Measurements from ENCODE around the gene EIF5B. TPM values are rescaled to one million over a fixed set of nuclear protein-coding genes. Genes with fewer than 3 reads are reported as not detected.
A peak's percentile ranks its signal among the peaks of the same experiment; 100 is the strongest.
"Not testable (repeated sequence)": the region's sequence is repeated elsewhere in the genome, so short reads cannot be mapped to it uniquely, and the experiment has no call there.

EIF5B gene, protein sequence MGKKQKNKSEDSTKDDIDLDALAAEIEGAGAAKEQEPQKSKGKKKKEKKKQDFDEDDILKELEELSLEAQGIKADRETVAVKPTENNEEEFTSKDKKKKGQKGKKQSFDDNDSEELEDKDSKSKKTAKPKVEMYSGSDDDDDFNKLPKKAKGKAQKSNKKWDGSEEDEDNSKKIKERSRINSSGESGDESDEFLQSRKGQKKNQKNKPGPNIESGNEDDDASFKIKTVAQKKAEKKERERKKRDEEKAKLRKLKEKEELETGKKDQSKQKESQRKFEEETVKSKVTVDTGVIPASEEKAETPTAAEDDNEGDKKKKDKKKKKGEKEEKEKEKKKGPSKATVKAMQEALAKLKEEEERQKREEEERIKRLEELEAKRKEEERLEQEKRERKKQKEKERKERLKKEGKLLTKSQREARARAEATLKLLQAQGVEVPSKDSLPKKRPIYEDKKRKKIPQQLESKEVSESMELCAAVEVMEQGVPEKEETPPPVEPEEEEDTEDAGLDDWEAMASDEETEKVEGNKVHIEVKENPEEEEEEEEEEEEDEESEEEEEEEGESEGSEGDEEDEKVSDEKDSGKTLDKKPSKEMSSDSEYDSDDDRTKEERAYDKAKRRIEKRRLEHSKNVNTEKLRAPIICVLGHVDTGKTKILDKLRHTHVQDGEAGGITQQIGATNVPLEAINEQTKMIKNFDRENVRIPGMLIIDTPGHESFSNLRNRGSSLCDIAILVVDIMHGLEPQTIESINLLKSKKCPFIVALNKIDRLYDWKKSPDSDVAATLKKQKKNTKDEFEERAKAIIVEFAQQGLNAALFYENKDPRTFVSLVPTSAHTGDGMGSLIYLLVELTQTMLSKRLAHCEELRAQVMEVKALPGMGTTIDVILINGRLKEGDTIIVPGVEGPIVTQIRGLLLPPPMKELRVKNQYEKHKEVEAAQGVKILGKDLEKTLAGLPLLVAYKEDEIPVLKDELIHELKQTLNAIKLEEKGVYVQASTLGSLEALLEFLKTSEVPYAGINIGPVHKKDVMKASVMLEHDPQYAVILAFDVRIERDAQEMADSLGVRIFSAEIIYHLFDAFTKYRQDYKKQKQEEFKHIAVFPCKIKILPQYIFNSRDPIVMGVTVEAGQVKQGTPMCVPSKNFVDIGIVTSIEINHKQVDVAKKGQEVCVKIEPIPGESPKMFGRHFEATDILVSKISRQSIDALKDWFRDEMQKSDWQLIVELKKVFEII
- 87.0 TPM for total RNA-seq
- long read RNA-seq, full-length matches to known transcripts: 11 of 118 reads
- long read RNA-seq, partial matches to known transcripts: 98 of 118 reads
- long read RNA-seq, other reads (novel, unspliced or antisense): 9 of 118 reads

DNA sequence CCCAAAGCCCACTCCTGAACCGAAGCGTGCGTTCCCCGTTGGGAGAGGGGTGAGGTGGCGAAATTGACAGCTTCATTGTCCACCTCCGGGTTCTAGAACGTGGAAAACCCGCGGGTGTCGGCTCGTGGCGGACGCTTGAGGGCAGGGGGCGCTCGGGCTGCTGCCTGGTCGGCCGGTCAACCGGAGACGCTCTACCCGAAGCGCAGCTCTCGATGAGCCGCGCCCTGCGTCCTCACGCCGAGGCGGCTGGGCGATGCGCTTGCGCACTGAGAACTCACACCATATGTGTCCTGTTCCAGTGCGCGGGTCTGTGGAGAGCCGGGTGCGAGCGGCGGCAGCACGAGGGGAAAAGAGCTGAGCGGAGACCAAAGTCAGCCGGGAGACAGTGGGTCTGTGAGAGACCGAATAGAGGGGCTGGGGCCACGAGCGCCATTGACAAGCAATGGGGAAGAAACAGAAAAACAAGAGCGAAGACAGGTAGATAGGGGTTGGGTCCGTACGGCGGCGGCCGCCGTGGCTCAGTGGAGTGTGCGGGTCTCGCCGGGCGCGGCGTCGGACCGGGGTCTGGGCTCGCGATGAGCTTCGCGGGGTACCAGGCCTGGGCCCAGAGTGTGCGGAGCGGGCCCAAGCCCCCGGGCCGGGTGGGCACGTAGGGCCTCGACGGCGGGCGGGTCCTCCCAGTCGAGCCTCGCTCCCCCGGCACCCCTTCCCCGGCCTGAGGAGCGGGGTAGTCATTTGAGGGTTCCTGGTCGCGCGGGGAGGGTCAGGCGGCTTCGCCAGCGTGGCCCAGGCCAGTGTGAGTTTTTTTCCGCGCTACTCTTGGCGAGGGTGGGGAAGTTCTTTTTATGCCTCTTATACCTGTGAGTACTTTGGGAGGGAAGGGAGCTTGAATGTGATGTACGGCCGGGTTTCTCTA lies at the start of gene EIF5B:
TSS of gene EIF5B (plus strand) at position 277 of the 916 bp plus-strand sequence. CDS start at position 443, 166 bp downstream.
- H3K27ac ChIP-seq (replicated peaks): peak within 1 kb of the TSS; percentile 96
- H3K4me3 ChIP-seq: peak within 1 kb of the TSS; percentile 92
- H3K4me1 ChIP-seq: peaks cover 79% of the 10 kb centered on the region
- DNase-seq: peak; percentile 98
- no peaks in the 10 kb centered on the region for H3K27me3 ChIP-seq (ENCODE audit: low read depth)
- TF ChIP-seq, protein P1, sequence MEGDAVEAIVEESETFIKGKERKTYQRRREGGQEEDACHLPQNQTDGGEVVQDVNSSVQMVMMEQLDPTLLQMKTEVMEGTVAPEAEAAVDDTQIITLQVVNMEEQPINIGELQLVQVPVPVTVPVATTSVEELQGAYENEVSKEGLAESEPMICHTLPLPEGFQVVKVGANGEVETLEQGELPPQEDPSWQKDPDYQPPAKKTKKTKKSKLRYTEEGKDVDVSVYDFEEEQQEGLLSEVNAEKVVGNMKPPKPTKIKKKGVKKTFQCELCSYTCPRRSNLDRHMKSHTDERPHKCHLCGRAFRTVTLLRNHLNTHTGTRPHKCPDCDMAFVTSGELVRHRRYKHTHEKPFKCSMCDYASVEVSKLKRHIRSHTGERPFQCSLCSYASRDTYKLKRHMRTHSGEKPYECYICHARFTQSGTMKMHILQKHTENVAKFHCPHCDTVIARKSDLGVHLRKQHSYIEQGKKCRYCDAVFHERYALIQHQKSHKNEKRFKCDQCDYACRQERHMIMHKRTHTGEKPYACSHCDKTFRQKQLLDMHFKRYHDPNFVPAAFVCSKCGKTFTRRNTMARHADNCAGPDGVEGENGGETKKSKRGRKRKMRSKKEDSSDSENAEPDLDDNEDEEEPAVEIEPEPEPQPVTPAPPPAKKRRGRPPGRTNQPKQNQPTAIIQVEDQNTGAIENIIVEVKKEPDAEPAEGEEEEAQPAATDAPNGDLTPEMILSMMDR (IDR thresholded peaks at IDR 0.05; ENCODE audit: borderline replicate concordance): peak; percentile 74
- intact Hi-C loops (cut with micrococcal nuclease): no loop called here
- peaks cover 10% of the 10 kb centered on the region for H3K36me3 ChIP-seq
- H3K9me3 ChIP-seq (replicated peaks): no peaks in the 10 kb centered on the region

DNA sequence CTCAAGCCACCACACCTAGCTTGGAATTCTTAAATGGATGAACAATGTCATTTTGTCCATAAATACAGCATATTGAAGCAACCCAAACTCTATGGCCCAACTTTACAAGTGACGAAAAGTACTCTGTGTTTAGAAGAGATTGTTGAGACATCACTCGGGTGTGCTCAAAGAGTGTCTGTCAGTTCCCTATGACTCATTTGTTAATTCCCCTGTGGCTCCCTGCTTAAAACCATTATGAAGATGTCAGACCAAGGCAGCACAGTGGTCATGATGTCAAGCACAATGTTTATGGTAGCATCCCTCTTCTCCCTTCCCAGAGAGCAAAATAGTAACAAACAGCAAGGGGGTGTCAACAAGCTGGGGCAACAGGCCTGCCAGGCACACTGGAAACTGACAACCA lies 39.2 kb upstream of the EIF5B start:
- TF ChIP-seq, protein P1 (IDR thresholded peaks at IDR 0.05; ENCODE audit: borderline replicate concordance): no peak
- Histone ChIP-seq H3K4me3 (no peak overlapping the region), H3K27me3 (ENCODE audit: low read depth) (no peaks in the 10 kb centered on the region), H3K4me1 (no peaks in the 10 kb centered on the region), H3K9me3 (replicated peaks) (no peaks in the 10 kb centered on the region), H3K36me3 (peaks cover 11% of the 10 kb centered on the region), H3K27ac (replicated peaks) (no peak overlapping the region)
- DNase-seq: no peak
- intact Hi-C loops (cut with micrococcal nuclease): no loop called here

DNA sequence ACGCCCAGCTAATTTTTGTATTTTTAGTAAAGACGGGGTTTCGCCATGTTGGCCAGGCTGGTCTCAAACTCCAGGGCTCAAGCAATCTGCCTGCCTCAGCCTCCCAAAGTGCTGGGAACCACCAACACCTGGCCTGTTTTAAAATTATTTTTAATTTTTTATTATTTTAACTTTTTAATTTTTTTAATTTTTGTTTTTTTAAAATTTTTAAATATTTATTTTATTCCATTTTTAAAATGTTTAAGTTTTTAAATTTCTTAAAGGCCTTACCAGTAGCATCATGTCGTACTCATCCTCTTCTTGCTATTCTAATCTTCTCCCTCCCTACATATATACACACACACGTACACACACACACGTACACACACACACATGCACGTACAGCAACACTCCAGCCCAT lies 37.6 kb upstream of the EIF5B start:
- H3K4me3 ChIP-seq: no peak overlapping the region
- no peaks in the 10 kb centered on the region for H3K27me3 ChIP-seq (ENCODE audit: low read depth)
- intact Hi-C loops (cut with micrococcal nuclease): no loop called here
- no peak for DNase-seq
- H3K4me1 ChIP-seq: no peaks in the 10 kb centered on the region
- no peak overlapping the region for H3K27ac ChIP-seq (replicated peaks)
- no peaks in the 10 kb centered on the region for H3K9me3 ChIP-seq (replicated peaks)
- TF ChIP-seq, protein P1 (IDR thresholded peaks at IDR 0.05; ENCODE audit: borderline replicate concordance): no peak
- H3K36me3 ChIP-seq: peaks cover 17% of the 10 kb centered on the region

DNA sequence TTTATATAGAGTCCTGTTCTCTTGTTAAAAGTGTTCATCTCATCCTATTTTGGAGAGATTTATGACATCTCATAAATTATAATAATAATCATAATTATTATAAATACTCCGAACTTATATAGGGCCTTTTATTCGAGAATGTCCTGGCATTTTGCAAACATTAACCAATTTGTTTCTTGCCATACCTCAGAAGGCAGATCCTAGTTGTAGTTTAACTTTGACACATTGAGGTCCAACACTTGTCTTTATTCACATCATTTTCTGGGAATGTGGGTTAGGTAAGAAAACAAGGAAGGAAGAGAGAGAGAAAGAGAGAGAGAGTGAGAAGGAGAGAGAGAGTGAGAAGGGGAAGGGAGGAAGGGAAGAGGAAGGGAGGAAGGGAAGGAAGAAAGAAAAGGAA lies 36.1 kb upstream of the EIF5B start, which contains the start of gene LYG1:
TSS of gene LYG1 (minus strand) at position 101 of the 400 bp plus-strand sequence. CDS start 5,527 bp downstream, outside the sequence.
- H3K4me3 ChIP-seq; H3K9me3 ChIP-seq (replicated peaks); intact Hi-C loops (cut with micrococcal nuclease); H3K27ac ChIP-seq (replicated peaks); H3K27me3 ChIP-seq (ENCODE audit: low read depth); DNase-seq; H3K4me1 ChIP-seq: not testable (repeated sequence)
- peaks cover 20% of the 10 kb centered on the region for H3K36me3 ChIP-seq

DNA sequence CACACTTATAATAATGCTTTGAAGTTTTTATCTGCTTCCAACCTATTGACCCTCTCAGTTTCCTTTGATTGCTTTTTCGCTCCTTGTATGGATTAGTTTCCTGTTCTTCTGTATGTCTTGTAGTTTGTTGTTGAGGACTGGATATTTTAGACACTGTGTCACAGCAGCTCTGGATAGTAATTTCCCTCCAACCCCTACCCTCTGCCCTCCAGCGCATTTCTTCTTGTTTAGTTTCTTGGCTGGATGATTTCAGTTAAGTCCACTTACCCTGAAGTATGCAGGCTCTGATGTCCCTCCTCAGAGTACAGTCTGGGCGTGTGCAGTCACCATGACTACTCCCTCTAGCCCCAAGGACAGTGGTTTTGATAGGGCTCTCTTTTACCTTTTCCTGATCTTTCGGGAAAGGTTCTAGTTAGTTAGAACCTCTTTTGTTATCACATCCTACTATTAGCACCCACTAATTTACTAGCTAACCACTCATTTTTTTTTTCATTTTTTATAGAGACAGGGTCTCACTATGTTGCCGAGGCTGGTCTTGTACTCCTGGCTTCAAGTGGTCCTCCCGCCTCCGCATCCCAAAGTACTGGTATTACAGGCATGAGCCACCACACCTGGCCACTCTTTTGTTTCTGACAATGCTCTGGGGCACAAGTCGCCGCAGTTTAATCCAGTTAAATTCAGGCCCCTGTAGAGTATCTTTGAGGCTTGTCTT lies 19.9 kb upstream of the EIF5B start:
- no peak overlapping the region for H3K4me3 ChIP-seq
- H3K36me3 ChIP-seq: peaks cover 56% of the 10 kb centered on the region
- H3K9me3 ChIP-seq (replicated peaks): no peaks in the 10 kb centered on the region
- no peak overlapping the region for H3K27ac ChIP-seq (replicated peaks)
- no peaks in the 10 kb centered on the region for H3K4me1 ChIP-seq
- TF ChIP-seq, protein P1 (IDR thresholded peaks at IDR 0.05; ENCODE audit: borderline replicate concordance): no peak
- H3K27me3 ChIP-seq (ENCODE audit: low read depth): no peaks in the 10 kb centered on the region
- intact Hi-C loops (cut with micrococcal nuclease): no loop called here
- DNase-seq: no peak

DNA sequence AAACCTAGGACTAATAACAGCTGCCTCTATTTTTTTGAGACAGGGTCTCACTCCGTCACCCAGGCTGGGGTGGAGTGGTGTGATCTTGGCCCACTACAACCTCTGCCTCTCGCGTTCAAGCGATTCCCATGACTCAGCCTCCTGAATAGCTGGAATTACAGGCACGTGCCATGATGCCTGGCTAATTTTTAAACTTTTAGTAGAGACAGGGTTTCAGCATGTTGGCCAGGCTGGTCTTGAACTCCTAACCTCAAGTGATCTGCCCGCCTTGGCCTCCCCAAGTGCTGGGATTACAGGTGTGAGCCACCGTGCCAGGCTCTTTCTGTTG lies 19.4 kb upstream of the EIF5B start:
- DNase-seq; H3K27ac ChIP-seq (replicated peaks); H3K4me3 ChIP-seq; intact Hi-C loops (cut with micrococcal nuclease); H3K4me1 ChIP-seq; H3K27me3 ChIP-seq (ENCODE audit: low read depth); H3K9me3 ChIP-seq (replicated peaks): not testable (repeated sequence)
- peaks cover 61% of the 10 kb centered on the region for H3K36me3 ChIP-seq
